Lung (tissue), 12 donors: ENCODE results near the gene C21orf58. TPM values are rescaled to one million over a fixed set of nuclear protein-coding genes. Genes with fewer than 3 reads are reported as not detected.
"Not testable (repeated sequence)": the region's sequence is repeated elsewhere in the genome, so short reads cannot be mapped to it uniquely, and the experiment has no call there.

Source experiments
- ATAC-seq: fragments of 200-7000 bp; cut with Tn5 transposase; one replicate; pipeline ENCODE4 v1.9.1; 2020; ENCODE audit warnings: moderate number of reproducible peaks; ENCODE audit not compliant: insufficient read depth, low FRiP score
- DNase-seq, 3 donors: peaks; one replicate each; pipeline ENCODE4 v3.0.0-alpha.2; 2013 to 2017
- H3K27ac ChIP-seq, 2 donors: one replicate each; pipeline ENCODE4 v1.5.1; 2013; ENCODE audit warnings: mild to moderate bottlenecking in 2 of 2, moderate library complexity in 2 of 2, control low read depth in 1 of 2, inconsistent platforms in 1 of 2, low read depth in 1 of 2, low read length in 1 of 2
- H3K27me3 ChIP-seq, 3 donors: one replicate each; pipeline ENCODE4 v1.5.1; 2013; ENCODE audit warnings: low read length in 2 of 3; ENCODE audit not compliant: control insufficient read depth in 3 of 3, insufficient read depth in 3 of 3
- H3K36me3 ChIP-seq, 4 donors: one replicate each; pipeline ENCODE4 v1.5.1; 2013; ENCODE audit warnings: low read length in 4 of 4, mild to moderate bottlenecking in 1 of 4, moderate library complexity in 1 of 4; ENCODE audit not compliant: control insufficient read depth in 4 of 4, insufficient read depth in 4 of 4
- H3K4me1 ChIP-seq, 5 donors: one replicate each; pipeline ENCODE4 v1.5.1; 2013; ENCODE audit warnings: low read length in 5 of 5, mild to moderate bottlenecking in 2 of 5, moderate library complexity in 1 of 5; ENCODE audit not compliant: control insufficient read depth in 5 of 5, insufficient read depth in 5 of 5
- H3K4me3 ChIP-seq: one replicate; pipeline ENCODE4 v1.5.1; 2013; ENCODE audit warnings: mild to moderate bottlenecking, control low read depth, moderate library complexity
- H3K9ac ChIP-seq, 2 donors: one replicate each; pipeline ENCODE4 v1.5.1; 2013; ENCODE audit warnings: low read length in 2 of 2, control low read depth in 1 of 2; ENCODE audit not compliant: insufficient read depth in 1 of 2
- H3K9me3 ChIP-seq, 4 donors: one replicate each; pipeline ENCODE4 v1.5.1; 2013; ENCODE audit warnings: low read length in 3 of 4, mild to moderate bottlenecking in 1 of 4, moderate library complexity in 1 of 4; ENCODE audit not compliant: control insufficient read depth in 4 of 4, insufficient read depth in 3 of 4
- WGBS, 2 donors: extraction: QIAGEN DNeasy Blood & Tissue Kit; methylation state at CpG; one replicate each; pipeline ENCODE4 v1.1.7; 2013; 5-methylcytosine and 5-hydroxymethylcytosine counted together
- polyA plus RNA-seq, 2 donors: library from polyadenylated mRNA; stranded (reverse); fragments of 200-250 nt; gene quantifications; one replicate each; pipeline ENCODE4 v1.2.1, GENCODE V29; 2013
- total RNA-seq, 2 donors: library from RNA; depleted of rRNA in 1 of 2; stranded (reverse); fragments of >200 nt in 1 of 2; gene quantifications; one replicate each; pipeline ENCODE4 v1.2.1, GENCODE V29; 2014 to 2021
- TF ChIP-seq, protein P1 (sequence below): IDR thresholded peaks from 2 replicates; pipeline ENCODE4 v1.5.1; 2012; ENCODE audit warnings: mild to moderate bottlenecking; ENCODE audit errors: control extremely low read depth, extremely low read depth
- donor health status: control.
- donor health status: control.
- donor health status: Bipolar disorder and iron deficiency.
- donor health status: healthy.
- donor health status: DM: yes; HTN: yes; CAD: no.

C21orf58 gene
- total and polyA plus RNA-seq, 4 donors = 4.8 to 20.8 (median 8.9) TPM

DNA sequence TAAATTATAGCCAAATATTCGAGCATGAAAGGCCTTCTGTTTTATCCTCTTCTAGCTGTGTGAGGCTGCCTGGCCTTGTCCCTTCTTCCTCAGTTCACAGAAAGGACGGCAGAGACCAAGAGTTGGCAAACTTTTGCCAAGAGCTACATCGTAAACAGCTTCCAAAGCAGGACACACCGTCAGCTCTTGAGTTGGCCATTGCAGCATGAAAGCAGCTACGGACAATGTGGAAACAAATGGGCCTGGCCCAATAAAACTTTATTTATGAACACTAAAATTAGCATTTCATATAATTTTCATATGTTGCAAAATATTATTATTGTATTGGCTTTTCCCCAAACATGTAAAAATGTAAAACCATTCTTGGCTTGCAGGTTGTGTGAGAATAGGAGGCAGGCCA is 10.7 kb downstream of the C21orf58 start:
- Histone ChIP-seq H3K4me1 (no peaks in the 10 kb centered on the region), H3K9me3 (no peaks in the 10 kb centered on the region), H3K27me3 (no peaks in the 10 kb centered on the region), H3K9ac (no peak overlapping the region), H3K4me3 (no peak overlapping the region), H3K27ac (no peak overlapping the region), H3K36me3 (peaks cover 0 to 7% (median 0%) of the 10 kb centered on the region in 4 donors)
- 95 to 98% methylated on average over 5 of the region's 5 CpGs for WGBS, 2 donors
- TF ChIP-seq, protein P1, sequence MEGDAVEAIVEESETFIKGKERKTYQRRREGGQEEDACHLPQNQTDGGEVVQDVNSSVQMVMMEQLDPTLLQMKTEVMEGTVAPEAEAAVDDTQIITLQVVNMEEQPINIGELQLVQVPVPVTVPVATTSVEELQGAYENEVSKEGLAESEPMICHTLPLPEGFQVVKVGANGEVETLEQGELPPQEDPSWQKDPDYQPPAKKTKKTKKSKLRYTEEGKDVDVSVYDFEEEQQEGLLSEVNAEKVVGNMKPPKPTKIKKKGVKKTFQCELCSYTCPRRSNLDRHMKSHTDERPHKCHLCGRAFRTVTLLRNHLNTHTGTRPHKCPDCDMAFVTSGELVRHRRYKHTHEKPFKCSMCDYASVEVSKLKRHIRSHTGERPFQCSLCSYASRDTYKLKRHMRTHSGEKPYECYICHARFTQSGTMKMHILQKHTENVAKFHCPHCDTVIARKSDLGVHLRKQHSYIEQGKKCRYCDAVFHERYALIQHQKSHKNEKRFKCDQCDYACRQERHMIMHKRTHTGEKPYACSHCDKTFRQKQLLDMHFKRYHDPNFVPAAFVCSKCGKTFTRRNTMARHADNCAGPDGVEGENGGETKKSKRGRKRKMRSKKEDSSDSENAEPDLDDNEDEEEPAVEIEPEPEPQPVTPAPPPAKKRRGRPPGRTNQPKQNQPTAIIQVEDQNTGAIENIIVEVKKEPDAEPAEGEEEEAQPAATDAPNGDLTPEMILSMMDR = no peak
- no peak for ATAC-seq
- DNase-seq = no peak

DNA sequence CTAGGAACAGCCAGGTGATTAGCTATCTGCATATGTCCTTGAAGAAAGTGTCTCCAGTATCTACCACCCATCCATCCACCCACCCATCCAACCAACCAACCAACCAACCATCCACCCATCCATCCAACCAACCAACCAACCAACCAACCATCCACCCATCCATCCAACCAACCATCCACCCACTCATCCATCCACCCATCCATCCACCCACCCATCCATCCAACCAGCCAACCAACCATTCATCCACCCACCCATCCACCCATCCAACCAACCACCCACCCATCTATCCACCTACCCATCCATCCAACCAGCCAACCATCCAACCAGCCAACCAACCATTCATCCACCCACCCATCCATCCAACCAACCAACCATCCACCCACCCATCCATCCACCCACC is 12.1 kb downstream of the C21orf58 start:
- H3K27ac ChIP-seq = no peak overlapping the region
- H3K36me3 ChIP-seq = peaks cover 0 to 14% (median 4%) of the 10 kb centered on the region in 4 donors
- peaks cover 0 to 2% (median 0%) of the 10 kb centered on the region in 4 donors for H3K9me3 ChIP-seq
- TF ChIP-seq, protein P1 = no peak
- no peaks in the 10 kb centered on the region for H3K4me1 ChIP-seq
- H3K27me3 ChIP-seq = no peaks in the 10 kb centered on the region
- H3K9ac ChIP-seq = no peak overlapping the region
- H3K4me3 ChIP-seq = no peak overlapping the region
- ATAC-seq (no peak), DNase-seq (no peak)

DNA sequence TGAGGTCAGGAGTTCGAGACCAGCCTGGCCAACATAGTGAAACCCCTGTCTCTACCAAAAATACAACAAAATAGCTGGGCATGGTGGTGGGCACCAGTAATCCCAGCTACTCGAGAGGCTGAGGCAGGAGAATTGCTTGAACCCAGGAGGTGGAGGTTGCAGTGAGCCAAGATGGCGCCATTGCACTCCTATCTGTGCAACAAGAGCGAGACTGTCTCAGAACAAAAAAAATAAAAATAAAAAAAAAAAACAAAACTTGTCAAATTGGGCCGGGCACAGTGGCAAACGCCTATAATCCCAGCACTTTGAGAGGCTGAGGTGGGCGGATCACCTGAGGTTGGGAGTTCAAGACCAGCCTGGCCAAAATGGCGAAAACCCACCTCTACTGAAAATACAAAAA is 13.4 kb downstream of the C21orf58 start:
- not testable (repeated sequence) for ATAC-seq, H3K27ac ChIP-seq, H3K27me3 ChIP-seq, H3K9me3 ChIP-seq, H3K4me1 ChIP-seq, H3K4me3 ChIP-seq, H3K9ac ChIP-seq, DNase-seq
- whole genome bisulfite sequencing, 2 donors = 97 to 98% methylated on average over 8 of the region's 8 CpGs
- H3K36me3 ChIP-seq = peaks cover 0 to 12% (median 4%) of the 10 kb centered on the region in 4 donors

DNA sequence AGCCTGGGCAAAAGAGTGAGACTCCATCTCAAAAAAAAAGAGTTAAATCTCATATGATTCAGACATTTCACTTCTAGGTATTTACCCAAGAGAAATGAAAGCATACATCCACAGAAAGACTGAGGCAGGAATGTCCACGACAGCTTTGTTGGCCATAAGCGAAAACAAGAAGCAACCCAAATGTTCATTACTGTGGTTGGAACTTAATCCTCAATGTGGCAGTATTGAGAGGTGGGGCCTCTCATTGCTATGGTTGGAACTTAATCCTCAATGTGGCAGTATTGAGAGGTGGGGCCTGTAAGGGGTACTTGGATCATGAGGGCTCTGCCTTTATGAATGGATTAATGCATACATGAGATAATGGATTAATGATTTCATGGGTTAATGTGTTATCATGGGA is 15.2 kb downstream of the C21orf58 start:
- peaks cover 0 to 2% (median 0%) of the 10 kb centered on the region in 4 donors for H3K9me3 ChIP-seq
- ATAC-seq (no peak), DNase-seq (no peak)
- H3K9ac ChIP-seq = no peak overlapping the region
- H3K27me3 ChIP-seq = no peaks in the 10 kb centered on the region
- WGBS, 2 donors = 96 to 100% methylated on average over 2 of the region's 2 CpGs
- peaks cover 0 to 19% (median 8%) of the 10 kb centered on the region in 4 donors for H3K36me3 ChIP-seq
- no peak overlapping the region for H3K4me3 ChIP-seq
- no peaks in the 10 kb centered on the region for H3K4me1 ChIP-seq
- H3K27ac ChIP-seq = no peak overlapping the region
- TF ChIP-seq, protein P1 = no peak
